HepG2 (cell line): ENCODE results near the gene ADAM15. TPM values are rescaled to one million over a fixed set of nuclear protein-coding genes. Genes with fewer than 3 reads are reported as not detected.

Source experiments
- ATAC-seq: fragments of 200-7000 bp; cut with Tn5 transposase; 3 replicates; pipeline ENCODE4 v1.9.1; 2020; ENCODE audit warnings: mild to moderate bottlenecking, moderate library complexity
- BruUV-seq: library from RNA; stranded (reverse); fragments of 400-500 nt; replicated peaks from 2 replicates; lab custom pipeline; 2021; lab: Mats Ljungman, UMichigan
- CTCF ChIA-PET: fragments of 300-600 bp; formaldehyde crosslinking; extraction: SDS; loops from one replicate; lab custom pipeline; 2021; ENCODE audit warnings: low total read pairs, inconsistent platforms, low intra/inter-chr PET ratio; lab: Yijun Ruan, JAX
- POLR2A ChIA-PET: fragments of 350-600 bp; sonication (Branson Sonifier 250); formaldehyde crosslinking; loops from one replicate; lab custom pipeline; 2020; ENCODE audit warnings: antibody characterized with exemption, inconsistent platforms; lab: Yijun Ruan, JAX
- DNase-seq: peaks from one replicate; pipeline ENCODE4 v3.0.0-alpha.2; 2015; ENCODE audit warnings: low spot score
- FAIRE-seq: peaks from 3 replicates; lab custom pipeline; 2011; peaks lifted over from hg19 to GRCh38; lab: Jason Lieb, UNC
- H2AFZ ChIP-seq: one replicate; pipeline ENCODE4 v1.6.1; 2011; ENCODE audit warnings: low read length, inconsistent platforms
- H3K27ac ChIP-seq: fragments of 300-600 bp; 3 replicates; pipeline ENCODE4 v1.8.0; 2011; ENCODE audit warnings: mixed run types, mild to moderate bottlenecking, mixed read lengths, low read length, inconsistent platforms; ENCODE audit not compliant: insufficient read depth; ENCODE audit errors: extremely low read length
- H3K27me3 ChIP-seq, 2 experiments: fragments of 200-600 bp in 1 of 2; 2 replicates in 1 of 2; 3 replicates in 1 of 2; pipeline versions ENCODE4 v1.6.0 to v1.8.0; 2011; ENCODE audit warnings: low read length in 2 of 2, mild to moderate bottlenecking in 2 of 2, moderate library complexity in 2 of 2, inconsistent platforms in 1 of 2; ENCODE audit not compliant: insufficient read depth in 2 of 2, control insufficient read depth in 1 of 2
- H3K36me3 ChIP-seq, 2 experiments: fragments of 200-600 bp in 1 of 2; replicated peaks in 1 of 2; 2 replicates in 1 of 2; 3 replicates in 1 of 2; pipeline versions ENCODE4 v1.5.1 to v1.8.0; 2011; ENCODE audit warnings: low read length in 2 of 2, inconsistent platforms in 1 of 2; ENCODE audit not compliant: insufficient read depth in 2 of 2, control insufficient read depth in 1 of 2
- H3K4me1 ChIP-seq: 2 replicates; pipeline ENCODE4 v1.5.1; 2012; ENCODE audit warnings: low read length, inconsistent platforms; ENCODE audit not compliant: insufficient read depth
- H3K4me2 ChIP-seq: 2 replicates; pipeline ENCODE4 v1.6.0; 2011; ENCODE audit warnings: low read depth, low read length, inconsistent platforms
- H3K4me3 ChIP-seq, 3 experiments: fragments of 200-600 bp in 1 of 3; sonication (generic), shearing (Covaris generic) in 1 of 3; replicated peaks in 1 of 3; 2 replicates each; pipeline ENCODE4 v1.5.1; 2011 to 2016; ENCODE audit warnings: low read length in 3 of 3, inconsistent platforms in 2 of 3, low read depth in 2 of 3, mild to moderate bottlenecking in 2 of 3, control low read depth in 1 of 3, mixed read lengths in 1 of 3; ENCODE audit not compliant: insufficient read depth in 1 of 3
- H3K79me2 ChIP-seq: one replicate; pipeline ENCODE4 v1.6.1; 2011; ENCODE audit warnings: low read length, inconsistent platforms; ENCODE audit not compliant: insufficient read depth
- H3K9ac ChIP-seq: 2 replicates; pipeline ENCODE4 v1.6.0; 2011; ENCODE audit warnings: mild to moderate bottlenecking, low read depth, low read length, inconsistent platforms; ENCODE audit not compliant: insufficient read depth
- H3K9me3 ChIP-seq: 2 replicates; pipeline ENCODE4 v1.5.1; 2012; ENCODE audit warnings: mild to moderate bottlenecking, low read length
- H4K20me1 ChIP-seq: 2 replicates; pipeline ENCODE4 v1.6.0; 2011; ENCODE audit warnings: inconsistent platforms, mild to moderate bottlenecking, low read length, moderate library complexity; ENCODE audit not compliant: insufficient read depth
- ATF7 ChIP-seq, 2 experiments: fragments of 450-650 bp in 1 of 2; sonication (generic) in 1 of 2; formaldehyde crosslinking in 1 of 2; IDR thresholded peaks; 2 replicates each; pipeline versions ENCODE4 v1.4.0 to v1.6.1; 2016 to 2020; ENCODE audit warnings: antibody characterized with exemption in 1 of 2, mild to moderate bottlenecking in 1 of 2, missing genetic modification reagents in 1 of 2
- FLYWCH1 ChIP-seq: sonication (generic); formaldehyde crosslinking; IDR thresholded peaks from 2 replicates; pipeline ENCODE4 v1.8.1; 2023; ENCODE audit warnings: mild to moderate bottlenecking, missing genetic modification reagents
- ZNF10 ChIP-seq: sonication (generic); formaldehyde crosslinking; IDR thresholded peaks from 2 replicates; pipeline ENCODE4 v1.4.0; 2020; ENCODE audit warnings: mild to moderate bottlenecking, low read depth, missing genetic modification reagents, borderline replicate concordance
- ZNF264 ChIP-seq: sonication (generic); formaldehyde crosslinking; IDR thresholded peaks from 2 replicates; pipeline ENCODE4 v1.4.0; 2020; ENCODE audit warnings: missing genetic modification reagents
- WGBS: methylation state at CpG from one replicate; pipeline ENCODE4 v1.1.6; 2017; ENCODE audit warnings: low lambda C conversion rate; 5-methylcytosine and 5-hydroxymethylcytosine counted together
- in situ Hi-C: cut with HindIII; loops from 2 replicates; pipeline ENCODE4 v1.10.0; 2017; ENCODE audit warnings: low pct_unique_long_range_greater_than_20kb; ENCODE audit not compliant: extremely low pct_ligation_motif_present
- intact Hi-C: fragments of 100-400 bp; cut with micrococcal nuclease; formaldehyde crosslinking; loops from one replicate; pipeline ENCODE4 v1.10.0; 2022; ENCODE audit not compliant: unreplicated experiment
- polyA plus RNA-seq, 8 experiments: library from polyadenylated mRNA; depleted of rRNA in 3 of 8; stranded (reverse) in 7 of 8; unstranded in 1 of 8; fragments of >200 nt; fragmentation: Illumina TruSeq in 4 of 8; extraction: Trizol in 4 of 8; gene quantifications; 2 replicates each; pipeline versions ENCODE4 v1.2.1 to v1.2.3, GENCODE V29; 2011 to 2016; ENCODE audit warnings: low read depth in 4 of 8, missing spikeins in 1 of 8, mixed read lengths in 1 of 8; ENCODE audit not compliant: insufficient read depth in 1 of 8
- total RNA-seq, 5 experiments: library from RNA; depleted of rRNA; stranded (reverse); fragments of >200 nt; fragmentation: Illumina TruSeq; extraction: Trizol; gene quantifications; 2 replicates each; pipeline ENCODE4 v1.2.3, GENCODE V29; 2016; ENCODE audit warnings: low read depth in 1 of 5
- TF ChIP-seq, protein P1 (sequence below): sonication (generic); formaldehyde crosslinking; IDR thresholded peaks from 2 replicates; pipeline ENCODE4 v1.8.0; 2023; ENCODE audit warnings: mild to moderate bottlenecking, missing genetic modification reagents

Gene ADAM15
- total and polyA plus RNA-seq, 2 of the 13 experiments (the other 11 are each of a cell fraction or from before 2014, with no cell fraction given), result 17.9 to 25.6 TPM

DNA sequence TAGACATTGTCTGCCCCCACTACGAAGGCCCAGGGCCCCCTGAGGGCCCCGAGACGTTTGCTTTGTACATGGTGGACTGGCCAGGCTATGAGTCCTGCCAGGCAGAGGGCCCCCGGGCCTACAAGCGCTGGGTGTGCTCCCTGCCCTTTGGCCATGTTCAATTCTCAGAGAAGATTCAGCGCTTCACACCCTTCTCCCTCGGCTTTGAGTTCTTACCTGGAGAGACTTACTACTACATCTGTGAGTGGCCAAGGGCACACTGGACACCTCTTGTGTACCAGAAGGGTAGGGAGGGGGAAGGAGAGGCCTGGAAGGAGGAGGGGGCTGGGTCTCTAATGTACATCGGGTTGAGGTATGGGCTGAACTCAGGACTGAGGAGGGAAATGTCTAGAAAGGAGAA is 15.7 kb downstream of the ADAM15 start (continued):
- TF ChIP-seq FLYWCH1 (no peak), ZNF264 (no peak)
- TF ChIP-seq, protein P1, sequence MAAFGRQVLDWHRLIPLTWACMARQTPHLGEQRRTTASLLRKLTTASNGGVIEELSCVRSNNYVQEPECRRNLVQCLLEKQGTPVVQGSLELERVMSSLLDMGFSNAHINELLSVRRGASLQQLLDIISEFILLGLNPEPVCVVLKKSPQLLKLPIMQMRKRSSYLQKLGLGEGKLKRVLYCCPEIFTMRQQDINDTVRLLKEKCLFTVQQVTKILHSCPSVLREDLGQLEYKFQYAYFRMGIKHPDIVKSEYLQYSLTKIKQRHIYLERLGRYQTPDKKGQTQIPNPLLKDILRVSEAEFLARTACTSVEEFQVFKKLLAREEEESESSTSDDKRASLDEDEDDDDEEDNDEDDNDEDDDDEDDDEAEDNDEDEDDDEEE (CRISPR knock-in tag), result no peak
- TF ChIP-seq, all 625 proteins: peak for 0

DNA sequence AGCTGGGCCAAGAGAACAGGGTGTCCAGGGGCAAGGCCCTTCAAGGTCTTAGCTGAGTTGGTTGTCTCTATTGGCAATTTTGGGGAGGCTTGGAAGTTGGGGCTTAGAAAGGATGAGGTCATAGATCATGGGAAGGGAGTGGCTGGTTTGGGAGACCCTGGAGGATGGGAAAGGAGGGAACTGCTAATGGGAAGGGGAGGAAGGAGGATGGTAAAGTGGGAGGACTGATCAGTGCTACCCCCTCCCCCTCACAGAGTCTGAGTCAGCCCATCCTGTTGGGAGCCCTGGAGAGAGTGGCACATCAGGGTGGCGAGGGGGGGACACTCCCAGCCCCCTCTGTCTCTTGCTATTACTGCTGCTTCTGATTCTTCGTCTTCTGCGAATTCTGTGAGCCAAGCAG is 17.5 kb downstream of the ADAM15 start:
- CTCF ChIA-PET, result no interaction called here
- no peak for DNase-seq
- H3K79me2 ChIP-seq, result peaks cover 9% of the 10 kb centered on the region
- H3K36me3 ChIP-seq, result peaks cover 3 to 7% of the 10 kb centered on the region in 2 experiments; a peak in 3 of 5 replicates
- intact Hi-C loops (no loop called here), in situ Hi-C loops (no loop called here)
- peaks cover 31% of the 10 kb centered on the region for H3K4me1 ChIP-seq
- H3K9me3 ChIP-seq, result no peaks in the 10 kb centered on the region
- TF ChIP-seq ATF7 (IDR thresholded peaks at IDR 0.05) (peak; percentile 79), ATF7 (CRISPR knock-in tag; IDR thresholded peaks at IDR 0.05) (no peak), ZNF10 (CRISPR knock-in tag) (no peak)
- BruUV-seq, result no TSS peak
- no peak overlapping the region for H3K27ac ChIP-seq
- no peak for FAIRE-seq
- WGBS, result 96% methylated on average over 3 of the region's 3 CpGs
- H4K20me1 ChIP-seq, result no peaks in the 10 kb centered on the region
- H3K9ac ChIP-seq, result no peak overlapping the region
- no peak overlapping the region for H3K4me2 ChIP-seq
- POLR2A ChIA-PET, result no interaction called here
- H2AFZ ChIP-seq, result no peak overlapping the region
- H3K4me3 ChIP-seq, result no peak overlapping the region
- no peak for ATAC-seq
- peaks cover 4 to 23% of the 10 kb centered on the region in 2 experiments for H3K27me3 ChIP-seq
